ENCODE data around the gene CDH4.

GRCh38 chr20:61800359-61801064 lies 548.5 kb downstream of the CDH4 start:
- TF ChIP-seq CTCF (conservative IDR thresholded peaks at IDR 0.05) = no peak
- TF ChIP-seq EZH2 (IDR thresholded peaks at IDR 0.05; ENCODE audit: low read depth) = no peak
